BJ (cell line): Measurements from ENCODE around the gene TMEM94. TPM values are rescaled to one million over a fixed set of nuclear protein-coding genes. Genes with fewer than 3 reads are reported as not detected.

ENCODE experiments used
- CTCF ChIA-PET: fragments of 350-600 bp; formaldehyde crosslinking; extraction: SDS; loops from one replicate; lab custom pipeline; 2021; ENCODE audit warnings: antibody characterized with exemption, inconsistent platforms; lab: Yijun Ruan, JAX
- POLR2A ChIA-PET: fragments of 300-600 bp; sonication (Branson Sonifier 250); formaldehyde crosslinking; extraction: SDS; loops from one replicate; lab custom pipeline; 2021; ENCODE audit warnings: antibody characterized with exemption; lab: Charles Lee
- DNase-seq: peaks from one replicate; pipeline ENCODE4 v3.0.0-alpha.2; 2011; ENCODE audit warnings: low read depth
- H3K27me3 ChIP-seq: 2 replicates; pipeline ENCODE4 v1.6.0; 2011; ENCODE audit warnings: low read length; ENCODE audit not compliant: control insufficient read depth, insufficient read depth
- H3K36me3 ChIP-seq: 2 replicates; pipeline ENCODE4 v1.5.1; 2011; ENCODE audit warnings: low read length; ENCODE audit not compliant: control insufficient read depth, insufficient read depth
- H3K4me3 ChIP-seq: 2 replicates; pipeline ENCODE4 v1.5.1; 2011; ENCODE audit warnings: low read depth, mild to moderate bottlenecking, control low read depth, low read length
- CTCF ChIP-seq: IDR thresholded peaks from 2 replicates; pipeline ENCODE4 v1.5.1; 2011; ENCODE audit warnings: low read depth, mild to moderate bottlenecking, control low read depth, inconsistent platforms, low read length, moderate library complexity; ENCODE audit not compliant: insufficient read depth
- polyA plus RNA-seq: library from polyadenylated mRNA; depleted of rRNA; stranded (reverse); fragments of >200 nt; gene quantifications from 2 replicates; pipeline ENCODE4 v1.2.3, GENCODE V29; 2011

The TMEM94 gene
- polyA plus RNA-seq, 1 experiment, result 35.5 TPM

GRCh38 chr17:75488693-75489510 lies 32.5 kb downstream of the TMEM94 start:
- H3K27me3 ChIP-seq, result no peaks in the 10 kb centered on the region
- TF ChIP-seq CTCF, result no peak
- POLR2A ChIA-PET, result no interaction called here
- no peak overlapping the region for H3K4me3 ChIP-seq
- CTCF ChIA-PET, result interaction anchor here (1.0 to 1.5 kb wide), 3 partner anchors 14 to 32 kb away, joined by 3 to 5 read pairs (median 4); partner anchors contain the start of gene TMEM94
- no peak for DNase-seq
- peaks cover 14% of the 10 kb centered on the region for H3K36me3 ChIP-seq

GRCh38 chr17:75489511-75489955 lies 33.1 kb downstream of the TMEM94 start:
- no peak for TF ChIP-seq CTCF
- ChIA-PET POLR2A (no interaction called here), CTCF (interaction anchor here (1.0 kb wide), 1 partner anchor 13 kb away, joined by 3 read pairs; no protein-coding TSS in a partner anchor)
- Histone ChIP-seq H3K36me3 (peaks cover 15% of the 10 kb centered on the region), H3K4me3 (no peak overlapping the region), H3K27me3 (no peaks in the 10 kb centered on the region)
- no peak for DNase-seq

GRCh38 chr17:75490173-75490743 lies 33.8 kb downstream of the TMEM94 start:
- Histone ChIP-seq H3K4me3 (no peak overlapping the region), H3K36me3 (peaks cover 17% of the 10 kb centered on the region), H3K27me3 (no peaks in the 10 kb centered on the region)
- ChIA-PET CTCF (interaction anchor here (1.0 kb wide), 1 partner anchor 13 kb away, joined by 3 read pairs; no protein-coding TSS in a partner anchor), POLR2A (no interaction called here)
- TF ChIP-seq CTCF, result no peak
- DNase-seq, result no peak

GRCh38 chr17:75490953-75491649 lies 34.7 kb downstream of the TMEM94 start:
- no peaks in the 10 kb centered on the region for H3K27me3 ChIP-seq
- POLR2A ChIA-PET, result no interaction called here
- peaks cover 19% of the 10 kb centered on the region for H3K36me3 ChIP-seq
- TF ChIP-seq CTCF, result no peak
- CTCF ChIA-PET, result no interaction called here
- no peak for DNase-seq
- no peak overlapping the region for H3K4me3 ChIP-seq

- no peak for DNase-seq
- Histone ChIP-seq H3K27me3 (no peaks in the 10 kb centered on the region), H3K4me3 (no peak overlapping the region), H3K36me3 (peaks cover 23% of the 10 kb centered on the region)
- POLR2A ChIA-PET, result no interaction called here
- TF ChIP-seq CTCF, result no peak
- CTCF ChIA-PET, result no interaction called here
Observed at GRCh38 chr17:75491680-75492079, 35.2 kb downstream of the TMEM94 start.
